Stromal cell of bone marrow (primary cell): ENCODE results near the gene ANKFY1.

Experiments used
- DNase-seq: peaks from one replicate; pipeline ENCODE4 v3.0.0-alpha.2; 2012; ENCODE audit warnings: low read depth

Gene ANKFY1

DNA sequence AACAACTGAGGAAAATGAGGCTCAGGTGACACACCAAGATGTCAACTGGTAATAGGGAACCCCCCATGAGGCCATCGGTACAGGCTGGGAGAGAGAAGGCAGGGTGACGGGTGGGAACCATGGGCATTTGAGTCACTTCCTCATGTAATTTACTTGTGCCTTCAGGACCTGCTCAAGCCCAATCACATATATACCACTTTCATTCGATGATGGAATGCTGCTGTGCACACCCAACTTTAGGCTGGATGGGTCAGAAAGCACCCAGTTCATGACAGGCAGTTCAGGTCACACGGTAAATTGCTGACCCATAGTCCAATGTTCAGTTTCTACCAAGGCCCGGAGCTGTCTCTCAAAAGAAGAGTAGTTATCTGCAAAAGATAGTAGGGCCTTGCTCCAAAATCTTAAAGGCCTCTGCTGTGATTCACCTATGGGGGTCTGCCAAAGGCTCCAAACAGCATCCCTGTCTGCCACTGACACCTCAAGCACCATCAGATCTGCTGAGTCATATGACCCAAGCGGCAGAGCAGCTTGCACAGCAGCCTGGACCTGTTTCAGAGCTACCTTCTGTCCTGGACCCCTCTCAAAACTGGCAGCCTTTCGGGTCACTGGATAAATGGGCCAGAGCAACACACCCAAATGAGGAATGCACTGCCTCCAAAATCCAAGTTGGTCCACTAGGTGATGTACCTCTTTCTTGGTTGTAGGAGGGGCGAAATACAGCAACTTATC, 145.6 kb downstream of the ANKFY1 start:
- no peak for DNase-seq

DNA sequence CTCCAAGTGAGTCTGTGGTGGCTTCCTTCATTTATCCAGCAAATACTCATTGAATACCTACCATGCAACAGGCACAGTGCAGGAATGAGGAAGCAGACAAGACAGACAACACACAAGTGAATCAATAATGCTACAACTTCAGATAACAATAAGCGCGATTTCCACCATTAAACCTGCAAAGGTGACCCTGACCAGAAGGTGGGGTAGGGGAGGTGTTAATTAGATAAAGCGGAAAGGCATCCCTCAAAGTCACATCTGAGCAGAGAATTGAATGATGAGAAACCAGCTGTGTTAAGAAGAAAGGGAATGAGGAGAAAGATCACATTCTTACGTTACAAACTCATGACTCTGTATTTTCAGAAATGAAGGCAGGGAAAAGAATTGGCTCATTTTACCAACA, 147.3 kb downstream of the ANKFY1 start:
- DNase-seq, result no peak
